Measurements from ENCODE around the gene NRIP2.

- TF ChIP-seq YY1 (IDR thresholded peaks at IDR 0.05; ENCODE audit: insufficient read depth, insufficient read length) (no peak), SUZ12 (IDR thresholded peaks at IDR 0.05; ENCODE audit: extremely low read depth, insufficient read depth, insufficient read length) (no peak)
Observed at GRCh38 chr12:2855546-2855945, 20.7 kb upstream of the NRIP2 start.

All from NT2/D1 (cell line).